Activated CD8-positive, alpha-beta T cell treated with anti-CD3 and anti-CD28 coated beads for 36 hours (primary cell): ENCODE results near the gene ACOX1. TPM values are rescaled to one million over a fixed set of nuclear protein-coding genes. Genes with fewer than 3 reads are reported as not detected.
"Not testable (repeated sequence)": the region's sequence is repeated elsewhere in the genome, so short reads cannot be mapped to it uniquely, and the experiment has no call there.

Source experiments
- ATAC-seq: fragments of 200-7000 bp; cut with Tn5 transposase; one replicate; pipeline ENCODE4 v1.10.0; 2021; ENCODE audit warnings: mild to moderate bottlenecking, moderate library complexity
- CTCF ChIA-PET: fragments of 350-600 bp; sonication (Branson Sonifier 250); formaldehyde crosslinking; loops from one replicate; lab custom pipeline; 2021; ENCODE audit warnings: antibody characterized with exemption; lab: Charles Lee
- POLR2A ChIA-PET: fragments of 350-600 bp; sonication (Branson Sonifier 250); formaldehyde crosslinking; loops from one replicate; lab custom pipeline; 2021; ENCODE audit warnings: antibody characterized with exemption; lab: Charles Lee
- DNase-seq: peaks from one replicate; pipeline ENCODE4 v3.0.0-alpha.2; 2020
- H3K27ac Mint-ChIP-seq: one replicate; pipeline ENCODE4 v1.8.0; 2021; ENCODE audit warnings: mild to moderate bottlenecking, mixed read lengths
- H3K27me3 Mint-ChIP-seq: one replicate; pipeline ENCODE4 v1.8.0; 2021; ENCODE audit warnings: mixed read lengths
- H3K36me3 Mint-ChIP-seq: one replicate; pipeline ENCODE4 v1.8.0; 2021; ENCODE audit warnings: low read depth, mixed read lengths
- H3K4me1 Mint-ChIP-seq: one replicate; pipeline ENCODE4 v1.8.0; 2021; ENCODE audit warnings: low read depth, mixed read lengths
- H3K4me3 Mint-ChIP-seq: one replicate; pipeline ENCODE4 v1.8.0; 2021; ENCODE audit warnings: mild to moderate bottlenecking, moderate library complexity, mixed read lengths
- H3K9me3 Mint-ChIP-seq: one replicate; pipeline ENCODE4 v1.8.0; 2021; ENCODE audit warnings: mixed read lengths
- CTCF ChIP-seq: fragments of 200-600 bp; IDR thresholded peaks from one replicate; pipeline ENCODE4 v1.8.0; 2022; ENCODE audit warnings: antibody characterized with exemption, mild to moderate bottlenecking
- intact Hi-C: fragments of 100-400 bp; cut with micrococcal nuclease; formaldehyde crosslinking; loops from one replicate; pipeline ENCODE4 v1.10.0; 2022
- total RNA-seq, 2 experiments: library from RNA; stranded (reverse); gene quantifications; one replicate each; pipeline ENCODE4 v1.2.3, GENCODE V29; 2021

ACOX1 gene
- total RNA-seq, 2 experiments from 2014 or later, result 23.0 to 24.1 TPM

- H3K36me3 Mint-ChIP-seq, result peaks cover 7% of the 10 kb centered on the region
- CTCF ChIA-PET, result interaction anchor here (0.7 to 1.8 kb wide), 10 partner anchors 20 to 566 kb away, joined by 3 to 6 read pairs (median 4); partner anchors contain the start of gene CDK3
- no peaks in the 10 kb centered on the region for H3K9me3 Mint-ChIP-seq
- peaks cover 37% of the 10 kb centered on the region for H3K4me1 Mint-ChIP-seq
- intact Hi-C loops, result no loop called here
- H3K4me3 Mint-ChIP-seq, result peak overlapping the region; percentile 94
- no peak for DNase-seq
- no peak for ATAC-seq
- POLR2A ChIA-PET, result interaction anchor here (0.6 to 1.0 kb wide), 5 partner anchors 10 to 77 kb away, joined by 3 to 4 read pairs (median 3); no protein-coding TSS in a partner anchor
- TF ChIP-seq CTCF, result no peak
- peak overlapping the region; percentile 99 for H3K27ac Mint-ChIP-seq
- H3K27me3 Mint-ChIP-seq, result no peaks in the 10 kb centered on the region
Observed at GRCh38 chr17:75980188-75981018, 1.4 kb upstream of the ACOX1 start.

- ChIA-PET CTCF (interaction anchor here (0.8 to 1.6 kb wide), 6 partner anchors 21 to 567 kb away, joined by 3 to 6 read pairs (median 4); partner anchors contain the start of gene CDK3), POLR2A (interaction anchor here (0.9 to 1.0 kb wide), 2 partner anchors 10 to 23 kb away, joined by 3 read pairs; no protein-coding TSS in a partner anchor)
- intact Hi-C loops, result no loop called here
- Mint-ChIP-seq H3K27me3 (no peaks in the 10 kb centered on the region), H3K4me3 (peak overlapping the region; percentile 94), H3K27ac (peak overlapping the region; percentile 99), H3K4me1 (peaks cover 37% of the 10 kb centered on the region), H3K9me3 (no peaks in the 10 kb centered on the region), H3K36me3 (peaks cover 7% of the 10 kb centered on the region)
- no peak for TF ChIP-seq CTCF
- DNase-seq (no peak), ATAC-seq (peak; percentile 35)
Observed at GRCh38 chr17:75979705-75980187, 780 bp upstream of the ACOX1 start.

- Mint-ChIP-seq H3K27ac (peak overlapping the region; percentile 11), H3K4me3 (peak overlapping the region; percentile 39)
Observed at GRCh38 chr17:75976175-75976848, 2.7 kb downstream of the ACOX1 start.

GRCh38 chr17:75975757-75976174 lies 3.2 kb downstream of the ACOX1 start:
- ATAC-seq (no peak), DNase-seq (no peak)
- TF ChIP-seq CTCF, result no peak
- POLR2A ChIA-PET, result interaction anchor here (1.0 kb wide), 1 partner anchor 35 kb away, joined by 3 read pairs; the partner anchor contains the start of gene FBF1
- Mint-ChIP-seq H3K9me3 (no peaks in the 10 kb centered on the region), H3K27me3 (no peaks in the 10 kb centered on the region), H3K36me3 (peaks cover 16% of the 10 kb centered on the region), H3K27ac (peak overlapping the region; percentile 39), H3K4me1 (peaks cover 29% of the 10 kb centered on the region), H3K4me3 (no peak overlapping the region)
- CTCF ChIA-PET, result interaction anchor here (1.5 to 2.4 kb wide), 2 partner anchors 20 to 29 kb away, joined by 5 to 6 read pairs; no protein-coding TSS in a partner anchor
- intact Hi-C loops, result no loop called here

More at GRCh38 chr17:75976175-75976848, 2.7 kb downstream of the ACOX1 start:
- CTCF ChIA-PET, result interaction anchor here (1.0 to 2.4 kb wide), 5 partner anchors 21 to 115 kb away, joined by 3 to 6 read pairs (median 4); partner anchors contain the start of gene MRPL38
- TF ChIP-seq CTCF, result no peak
- Mint-ChIP-seq H3K27me3 (no peaks in the 10 kb centered on the region), H3K9me3 (no peaks in the 10 kb centered on the region), H3K36me3 (peaks cover 14% of the 10 kb centered on the region), H3K4me1 (peaks cover 31% of the 10 kb centered on the region)
- ATAC-seq (no peak), DNase-seq (no peak)
- POLR2A ChIA-PET, result no interaction called here
- intact Hi-C loops, result no loop called here

GRCh38 chr17:75975187-75975586 lies 3.8 kb downstream of the ACOX1 start:
- POLR2A ChIA-PET, result interaction anchor here (1.0 kb wide), 1 partner anchor 35 kb away, joined by 3 read pairs; the partner anchor contains the start of gene FBF1
- Mint-ChIP-seq H3K36me3 (peaks cover 16% of the 10 kb centered on the region), H3K4me1 (peaks cover 26% of the 10 kb centered on the region)
- DNase-seq, H3K4me3 Mint-ChIP-seq, H3K27ac Mint-ChIP-seq, intact Hi-C loops, ATAC-seq, H3K27me3 Mint-ChIP-seq, H3K9me3 Mint-ChIP-seq: not testable (repeated sequence)
- CTCF ChIA-PET, result interaction anchor here (2.4 kb wide), 1 partner anchor 30 kb away, joined by 6 read pairs; no protein-coding TSS in a partner anchor
